Measurements from ENCODE around the gene PRLH.

PRLH gene

DNA sequence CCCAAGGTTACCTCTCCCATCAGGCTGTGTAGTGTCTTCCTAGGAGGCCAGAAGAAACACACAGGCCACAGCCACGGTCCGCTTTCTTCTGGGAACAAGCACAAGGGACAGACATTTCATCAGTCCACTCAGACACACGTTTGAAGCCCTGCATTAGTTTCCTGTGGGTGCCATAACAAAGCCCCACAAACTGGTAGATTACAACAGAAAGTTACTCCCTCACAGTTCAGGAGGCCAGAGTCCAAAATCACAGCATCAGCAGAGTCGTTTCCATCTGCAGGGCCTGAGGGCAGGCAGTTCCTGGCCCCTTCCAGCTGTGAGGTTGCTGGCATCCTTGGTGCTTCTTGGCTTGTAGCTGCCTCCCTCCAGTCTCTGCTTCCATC, 8.8 kb upstream of the PRLH start:
- no peaks in the 10 kb centered on the region for H3K9me3 ChIP-seq (ENCODE audit: control insufficient read depth, insufficient read depth, low read depth, low read length)
- H3K4me3 ChIP-seq (ENCODE audit: low read depth, low read length), result no peak overlapping the region
- H3K36me3 ChIP-seq (ENCODE audit: control insufficient read depth in 2 of 2, insufficient read depth in 1 of 2, low read length in 2 of 2), result no peaks in the 10 kb centered on the region
- ChIA-PET CTCF (interaction anchor here (0.6 to 3.8 kb wide), 3 partner anchors 14 to 234 kb away, joined by 4 to 30 read pairs (median 9); no protein-coding TSS in a partner anchor), POLR2A (no interaction called here)
- H3K4me1 ChIP-seq (ENCODE audit: control insufficient read depth, insufficient read depth, low read length), result no peaks in the 10 kb centered on the region
- TF ChIP-seq ZNF529 (tag by site-specific recombination; IDR thresholded peaks at IDR 0.05; ENCODE audit: insufficient replicate concordance) (no peak), ZNF10 (tag by site-specific recombination; IDR thresholded peaks at IDR 0.05) (no peak), ZNF571 (tag by site-specific recombination; IDR thresholded peaks at IDR 0.05) (no peak), ZBTB1 (tag by site-specific recombination; IDR thresholded peaks at IDR 0.05) (no peak)
- TF ChIP-seq, protein P1, sequence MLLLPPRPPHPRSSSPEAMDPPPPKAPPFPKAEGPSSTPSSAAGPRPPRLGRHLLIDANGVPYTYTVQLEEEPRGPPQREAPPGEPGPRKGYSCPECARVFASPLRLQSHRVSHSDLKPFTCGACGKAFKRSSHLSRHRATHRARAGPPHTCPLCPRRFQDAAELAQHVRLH (tag by site-specific recombination; IDR thresholded peaks at IDR 0.05), result no peak
- no peak overlapping the region for H3K27ac ChIP-seq (ENCODE audit: extremely low read depth, low read depth, low read length)

DNA sequence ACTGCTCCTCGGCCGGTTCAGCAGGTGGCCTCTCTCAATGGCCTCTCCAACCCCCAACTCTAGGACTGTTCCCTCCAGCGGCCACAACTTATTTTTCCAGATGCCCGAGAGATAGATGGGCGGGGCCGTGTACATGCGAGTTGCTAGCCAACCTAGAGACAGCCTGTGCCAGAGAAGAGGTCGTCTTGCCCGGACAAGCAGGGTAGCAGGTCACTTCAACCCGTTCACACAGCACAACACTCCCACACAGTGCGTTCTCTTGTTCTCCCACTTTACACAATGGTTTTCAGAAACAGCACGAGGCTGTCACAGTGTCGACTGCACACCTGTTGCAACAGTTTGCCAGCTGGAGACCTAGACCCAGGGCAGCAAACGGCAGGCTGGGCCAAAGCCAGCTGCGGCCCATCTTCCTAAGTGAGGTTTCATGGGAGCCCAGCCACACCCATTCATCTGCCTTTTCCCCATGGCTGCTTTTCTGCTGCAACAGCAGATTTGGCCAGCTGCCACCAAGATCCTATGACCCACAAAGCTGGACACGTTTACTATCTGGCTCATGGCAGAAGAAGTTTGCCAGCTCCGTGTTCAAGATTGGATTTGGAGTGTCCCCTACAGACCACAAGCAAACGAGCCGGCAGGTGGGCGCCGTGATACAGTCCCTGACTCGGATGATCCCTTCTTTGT, 7.3 kb upstream of the PRLH start:
- no peaks in the 10 kb centered on the region for H3K4me1 ChIP-seq (ENCODE audit: control insufficient read depth, insufficient read depth, low read length)
- 0 out of 2 replicates have a peak, but pooled peaks have one; percentile 30 for TF ChIP-seq SCRT2 (tag by site-specific recombination; IDR thresholded peaks at IDR 0.05)
- TF ChIP-seq ZNF350 (tag by site-specific recombination; IDR thresholded peaks at IDR 0.05), result no peak
- H3K9me3 ChIP-seq (ENCODE audit: control insufficient read depth, insufficient read depth, low read depth, low read length), result no peaks in the 10 kb centered on the region
- H3K36me3 ChIP-seq (ENCODE audit: control insufficient read depth in 2 of 2, insufficient read depth in 1 of 2, low read length in 2 of 2), result no peaks in the 10 kb centered on the region
- POLR2A ChIA-PET, result no interaction called here
- H3K4me3 ChIP-seq (ENCODE audit: low read depth, low read length), result no peak overlapping the region
- H3K27ac ChIP-seq (ENCODE audit: extremely low read depth, low read depth, low read length), result no peak overlapping the region
- CTCF ChIA-PET, result interaction anchor here (2.6 to 5.0 kb wide), 2 partner anchors 13 to 46 kb away, joined by 9 to 27 read pairs; no protein-coding TSS in a partner anchor

DNA sequence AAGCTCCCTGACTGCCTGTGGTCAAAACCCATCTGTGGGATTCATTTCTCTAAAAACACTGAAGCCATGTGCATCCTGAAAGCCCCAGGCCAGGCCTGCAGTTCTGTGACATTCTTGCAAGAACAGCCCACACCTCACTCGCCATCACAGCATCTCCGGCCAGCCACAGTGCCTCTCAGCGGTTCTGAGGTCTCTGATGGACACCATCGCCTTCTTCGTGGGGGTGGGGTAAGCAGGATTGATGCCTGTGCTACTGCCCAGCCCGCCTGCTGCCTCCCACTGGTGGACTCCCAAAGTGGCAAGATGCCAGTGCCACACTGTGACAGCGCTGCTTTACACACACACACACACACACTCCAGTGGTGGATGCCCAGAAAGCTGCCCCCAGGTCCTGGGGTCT, 5.2 kb upstream of the PRLH start:
- ChIA-PET POLR2A (no interaction called here), CTCF (interaction anchor here (5.0 kb wide), 1 partner anchor 11 kb away, joined by 27 read pairs; no protein-coding TSS in a partner anchor)
- no peaks in the 10 kb centered on the region for H3K4me1 ChIP-seq (ENCODE audit: control insufficient read depth, insufficient read depth, low read length)
- no peak overlapping the region for H3K27ac ChIP-seq (ENCODE audit: extremely low read depth, low read depth, low read length)
- no peak overlapping the region for H3K4me3 ChIP-seq (ENCODE audit: low read depth, low read length)
- no peaks in the 10 kb centered on the region for H3K9me3 ChIP-seq (ENCODE audit: control insufficient read depth, insufficient read depth, low read depth, low read length)
- H3K36me3 ChIP-seq (ENCODE audit: control insufficient read depth in 2 of 2, insufficient read depth in 1 of 2, low read length in 2 of 2), result no peaks in the 10 kb centered on the region
- TF ChIP-seq ZNF174 (tag by site-specific recombination; IDR thresholded peaks at IDR 0.05), result no peak
- TF ChIP-seq ZNF660 (tag by site-specific recombination; IDR thresholded peaks at IDR 0.05), result no peak
- TF ChIP-seq, protein P2, sequence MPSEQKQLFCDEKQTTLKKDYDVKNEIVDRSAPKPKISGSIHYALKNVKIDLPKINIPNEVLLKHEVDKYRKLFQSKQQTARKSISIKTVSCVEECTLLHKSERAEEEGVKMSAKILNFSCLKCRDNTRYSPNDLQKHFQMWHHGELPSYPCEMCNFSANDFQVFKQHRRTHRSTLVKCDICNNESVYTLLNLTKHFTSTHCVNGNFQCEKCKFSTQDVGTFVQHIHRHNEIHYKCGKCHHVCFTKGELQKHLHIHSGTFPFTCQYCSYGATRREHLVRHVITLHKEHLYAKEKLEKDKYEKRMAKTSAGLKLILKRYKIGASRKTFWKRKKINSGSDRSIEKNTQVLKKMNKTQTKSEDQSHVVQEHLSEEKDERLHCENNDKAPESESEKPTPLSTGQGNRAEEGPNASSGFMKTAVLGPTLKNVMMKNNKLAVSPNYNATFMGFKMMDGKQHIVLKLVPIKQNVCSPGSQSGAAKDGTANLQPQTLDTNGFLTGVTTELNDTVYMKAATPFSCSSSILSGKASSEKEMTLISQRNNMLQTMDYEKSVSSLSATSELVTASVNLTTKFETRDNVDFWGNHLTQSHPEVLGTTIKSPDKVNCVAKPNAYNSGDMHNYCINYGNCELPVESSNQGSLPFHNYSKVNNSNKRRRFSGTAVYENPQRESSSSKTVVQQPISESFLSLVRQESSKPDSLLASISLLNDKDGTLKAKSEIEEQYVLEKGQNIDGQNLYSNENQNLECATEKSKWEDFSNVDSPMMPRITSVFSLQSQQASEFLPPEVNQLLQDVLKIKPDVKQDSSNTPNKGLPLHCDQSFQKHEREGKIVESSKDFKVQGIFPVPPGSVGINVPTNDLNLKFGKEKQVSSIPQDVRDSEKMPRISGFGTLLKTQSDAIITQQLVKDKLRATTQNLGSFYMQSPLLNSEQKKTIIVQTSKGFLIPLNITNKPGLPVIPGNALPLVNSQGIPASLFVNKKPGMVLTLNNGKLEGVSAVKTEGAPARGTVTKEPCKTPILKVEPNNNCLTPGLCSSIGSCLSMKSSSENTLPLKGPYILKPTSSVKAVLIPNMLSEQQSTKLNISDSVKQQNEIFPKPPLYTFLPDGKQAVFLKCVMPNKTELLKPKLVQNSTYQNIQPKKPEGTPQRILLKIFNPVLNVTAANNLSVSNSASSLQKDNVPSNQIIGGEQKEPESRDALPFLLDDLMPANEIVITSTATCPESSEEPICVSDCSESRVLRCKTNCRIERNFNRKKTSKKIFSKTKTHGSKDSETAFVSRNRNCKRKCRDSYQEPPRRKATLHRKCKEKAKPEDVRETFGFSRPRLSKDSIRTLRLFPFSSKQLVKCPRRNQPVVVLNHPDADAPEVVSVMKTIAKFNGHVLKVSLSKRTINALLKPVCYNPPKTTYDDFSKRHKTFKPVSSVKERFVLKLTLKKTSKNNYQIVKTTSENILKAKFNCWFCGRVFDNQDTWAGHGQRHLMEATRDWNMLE (tag by site-specific recombination; conservative IDR thresholded peaks at IDR 0.05; ENCODE audit: low read depth), result no peak
- TF ChIP-seq, protein P3, sequence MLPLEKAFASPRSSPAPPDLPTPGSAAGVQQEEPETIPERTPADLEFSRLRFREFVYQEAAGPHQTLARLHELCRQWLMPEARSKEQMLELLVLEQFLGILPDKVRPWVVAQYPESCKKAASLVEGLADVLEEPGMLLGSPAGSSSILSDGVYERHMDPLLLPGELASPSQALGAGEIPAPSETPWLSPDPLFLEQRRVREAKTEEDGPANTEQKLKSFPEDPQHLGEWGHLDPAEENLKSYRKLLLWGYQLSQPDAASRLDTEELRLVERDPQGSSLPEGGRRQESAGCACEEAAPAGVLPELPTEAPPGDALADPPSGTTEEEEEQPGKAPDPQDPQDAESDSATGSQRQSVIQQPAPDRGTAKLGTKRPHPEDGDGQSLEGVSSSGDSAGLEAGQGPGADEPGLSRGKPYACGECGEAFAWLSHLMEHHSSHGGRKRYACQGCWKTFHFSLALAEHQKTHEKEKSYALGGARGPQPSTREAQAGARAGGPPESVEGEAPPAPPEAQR (tag by site-specific recombination; IDR thresholded peaks at IDR 0.05), result no peak
- TF ChIP-seq ZNF837 (tag by site-specific recombination; IDR thresholded peaks at IDR 0.05), result no peak
- TF ChIP-seq, protein P4, sequence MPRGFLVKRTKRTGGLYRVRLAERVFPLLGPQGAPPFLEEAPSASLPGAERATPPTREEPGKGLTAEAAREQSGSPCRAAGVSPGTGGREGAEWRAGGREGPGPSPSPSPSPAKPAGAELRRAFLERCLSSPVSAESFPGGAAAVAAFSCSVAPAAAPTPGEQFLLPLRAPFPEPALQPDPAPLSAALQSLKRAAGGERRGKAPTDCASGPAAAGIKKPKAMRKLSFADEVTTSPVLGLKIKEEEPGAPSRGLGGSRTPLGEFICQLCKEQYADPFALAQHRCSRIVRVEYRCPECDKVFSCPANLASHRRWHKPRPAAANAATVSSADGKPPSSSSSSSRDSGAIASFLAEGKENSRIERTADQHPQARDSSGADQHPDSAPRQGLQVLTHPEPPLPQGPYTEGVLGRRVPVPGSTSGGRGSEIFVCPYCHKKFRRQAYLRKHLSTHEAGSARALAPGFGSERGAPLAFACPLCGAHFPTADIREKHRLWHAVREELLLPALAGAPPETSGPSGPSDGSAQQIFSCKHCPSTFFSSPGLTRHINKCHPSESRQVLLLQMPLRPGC (tag by site-specific recombination; IDR thresholded peaks at IDR 0.05), result no peak
- no peak for TF ChIP-seq PRDM1 (tag by site-specific recombination; IDR thresholded peaks at IDR 0.05)
- no peak for TF ChIP-seq ZNF747 (tag by site-specific recombination; IDR thresholded peaks at IDR 0.05)
- TF ChIP-seq KLF1 (tag by site-specific recombination; IDR thresholded peaks at IDR 0.05), result no peak
- TF ChIP-seq, protein P5, sequence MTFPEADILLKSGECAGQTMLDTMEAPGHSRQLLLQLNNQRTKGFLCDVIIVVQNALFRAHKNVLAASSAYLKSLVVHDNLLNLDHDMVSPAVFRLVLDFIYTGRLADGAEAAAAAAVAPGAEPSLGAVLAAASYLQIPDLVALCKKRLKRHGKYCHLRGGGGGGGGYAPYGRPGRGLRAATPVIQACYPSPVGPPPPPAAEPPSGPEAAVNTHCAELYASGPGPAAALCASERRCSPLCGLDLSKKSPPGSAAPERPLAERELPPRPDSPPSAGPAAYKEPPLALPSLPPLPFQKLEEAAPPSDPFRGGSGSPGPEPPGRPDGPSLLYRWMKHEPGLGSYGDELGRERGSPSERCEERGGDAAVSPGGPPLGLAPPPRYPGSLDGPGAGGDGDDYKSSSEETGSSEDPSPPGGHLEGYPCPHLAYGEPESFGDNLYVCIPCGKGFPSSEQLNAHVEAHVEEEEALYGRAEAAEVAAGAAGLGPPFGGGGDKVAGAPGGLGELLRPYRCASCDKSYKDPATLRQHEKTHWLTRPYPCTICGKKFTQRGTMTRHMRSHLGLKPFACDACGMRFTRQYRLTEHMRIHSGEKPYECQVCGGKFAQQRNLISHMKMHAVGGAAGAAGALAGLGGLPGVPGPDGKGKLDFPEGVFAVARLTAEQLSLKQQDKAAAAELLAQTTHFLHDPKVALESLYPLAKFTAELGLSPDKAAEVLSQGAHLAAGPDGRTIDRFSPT (tag by site-specific recombination; IDR thresholded peaks at IDR 0.05), result no peak
- TF ChIP-seq ZNF426 (tag by site-specific recombination; IDR thresholded peaks at IDR 0.05), result no peak
- TF ChIP-seq ZNF76 (tag by site-specific recombination; IDR thresholded peaks at IDR 0.05; ENCODE audit: borderline replicate concordance, low read depth), result no peak
- TF ChIP-seq GFI1B (tag by site-specific recombination; IDR thresholded peaks at IDR 0.05), result no peak

All from HEK293 (cell line).